ENCODE measurements around the gene YJEFN3. TPM values are rescaled to one million over a fixed set of nuclear protein-coding genes. Genes with fewer than 3 reads are reported as not detected.

YJEFN3 gene
- total RNA-seq, 1 donor from 2014 or later: 2.1 TPM

GRCh38 chr19:19498255-19498991, 30.3 kb upstream of the YJEFN3 start:
- TF ChIP-seq, protein P1, sequence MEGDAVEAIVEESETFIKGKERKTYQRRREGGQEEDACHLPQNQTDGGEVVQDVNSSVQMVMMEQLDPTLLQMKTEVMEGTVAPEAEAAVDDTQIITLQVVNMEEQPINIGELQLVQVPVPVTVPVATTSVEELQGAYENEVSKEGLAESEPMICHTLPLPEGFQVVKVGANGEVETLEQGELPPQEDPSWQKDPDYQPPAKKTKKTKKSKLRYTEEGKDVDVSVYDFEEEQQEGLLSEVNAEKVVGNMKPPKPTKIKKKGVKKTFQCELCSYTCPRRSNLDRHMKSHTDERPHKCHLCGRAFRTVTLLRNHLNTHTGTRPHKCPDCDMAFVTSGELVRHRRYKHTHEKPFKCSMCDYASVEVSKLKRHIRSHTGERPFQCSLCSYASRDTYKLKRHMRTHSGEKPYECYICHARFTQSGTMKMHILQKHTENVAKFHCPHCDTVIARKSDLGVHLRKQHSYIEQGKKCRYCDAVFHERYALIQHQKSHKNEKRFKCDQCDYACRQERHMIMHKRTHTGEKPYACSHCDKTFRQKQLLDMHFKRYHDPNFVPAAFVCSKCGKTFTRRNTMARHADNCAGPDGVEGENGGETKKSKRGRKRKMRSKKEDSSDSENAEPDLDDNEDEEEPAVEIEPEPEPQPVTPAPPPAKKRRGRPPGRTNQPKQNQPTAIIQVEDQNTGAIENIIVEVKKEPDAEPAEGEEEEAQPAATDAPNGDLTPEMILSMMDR (IDR thresholded peaks at IDR 0.05; ENCODE audit: insufficient read depth, low read length, poor library complexity, severe bottlenecking): no peak
- Histone ChIP-seq H3K4me3 (ENCODE audit: low read depth, low read length) (no peak overlapping the region), H3K27me3 (ENCODE audit: control insufficient read depth, insufficient read depth, low read length) (no peaks in the 10 kb centered on the region), H3K36me3 (ENCODE audit: control insufficient read depth, insufficient read depth, low read length) (peaks cover 4% of the 10 kb centered on the region)
- DNase-seq (ENCODE audit: low read depth): no peak

DNA sequence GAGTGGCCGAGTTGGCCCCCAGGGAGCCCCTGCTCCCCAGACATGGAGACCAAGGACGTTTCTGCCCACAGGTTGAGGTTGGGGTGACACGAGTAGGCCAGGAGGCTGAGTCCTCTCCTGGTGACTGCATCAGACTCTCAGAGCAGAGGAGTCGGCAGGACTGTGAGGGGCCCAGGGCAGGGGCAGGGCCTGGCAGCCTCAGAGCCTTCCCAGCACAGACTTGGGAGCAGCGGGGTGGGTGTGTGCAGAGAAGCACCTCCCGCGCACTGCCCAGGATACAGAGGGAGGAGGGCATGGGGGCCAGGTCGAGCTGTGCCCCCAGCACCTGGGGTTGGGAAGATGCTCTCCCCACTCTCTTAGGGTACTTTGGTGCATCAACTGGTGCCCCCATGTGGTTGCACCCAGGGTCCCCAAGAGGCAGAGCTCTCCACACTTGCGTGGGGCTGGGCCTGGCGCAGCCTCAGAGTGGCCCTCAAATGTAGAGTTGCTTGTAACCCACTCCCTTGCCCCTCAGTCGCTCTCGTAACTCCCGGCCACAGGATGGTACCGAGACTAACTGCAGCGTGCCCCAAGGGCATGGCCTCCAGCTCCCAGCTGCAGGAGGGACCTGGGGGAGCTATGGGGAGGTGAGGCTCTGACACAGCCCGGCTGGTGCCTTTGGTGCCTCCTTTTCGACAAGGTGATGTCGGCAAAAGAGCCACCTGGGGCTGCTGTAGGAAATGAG, 29.3 kb upstream of the YJEFN3 start:
- no peak for DNase-seq (ENCODE audit: low read depth)
- H3K4me3 ChIP-seq (ENCODE audit: low read depth, low read length): no peak overlapping the region
- H3K36me3 ChIP-seq (ENCODE audit: control insufficient read depth, insufficient read depth, low read length): peaks cover 2% of the 10 kb centered on the region
- H3K27me3 ChIP-seq (ENCODE audit: control insufficient read depth, insufficient read depth, low read length): no peaks in the 10 kb centered on the region
- TF ChIP-seq, protein P1 (IDR thresholded peaks at IDR 0.05; ENCODE audit: insufficient read depth, low read length, poor library complexity, severe bottlenecking): no peak

- Histone ChIP-seq H3K36me3 (ENCODE audit: control insufficient read depth, insufficient read depth, low read length) (no peaks in the 10 kb centered on the region), H3K4me3 (ENCODE audit: low read depth, low read length) (no peak overlapping the region), H3K27me3 (ENCODE audit: control insufficient read depth, insufficient read depth, low read length) (no peaks in the 10 kb centered on the region)
- no peak for DNase-seq (ENCODE audit: low read depth)
- TF ChIP-seq, protein P1 (IDR thresholded peaks at IDR 0.05; ENCODE audit: insufficient read depth, low read length, poor library complexity, severe bottlenecking): no peak
Observed at GRCh38 chr19:19500975-19501644, 27.6 kb upstream of the YJEFN3 start.

GRCh38 chr19:19501798-19502197, 26.9 kb upstream of the YJEFN3 start:
- TF ChIP-seq, protein P1 (IDR thresholded peaks at IDR 0.05; ENCODE audit: insufficient read depth, low read length, poor library complexity, severe bottlenecking): no peak
- Histone ChIP-seq H3K27me3 (ENCODE audit: control insufficient read depth, insufficient read depth, low read length) (no peaks in the 10 kb centered on the region), H3K36me3 (ENCODE audit: control insufficient read depth, insufficient read depth, low read length) (no peaks in the 10 kb centered on the region), H3K4me3 (ENCODE audit: low read depth, low read length) (no peak overlapping the region)
- DNase-seq (ENCODE audit: low read depth): no peak

DNA sequence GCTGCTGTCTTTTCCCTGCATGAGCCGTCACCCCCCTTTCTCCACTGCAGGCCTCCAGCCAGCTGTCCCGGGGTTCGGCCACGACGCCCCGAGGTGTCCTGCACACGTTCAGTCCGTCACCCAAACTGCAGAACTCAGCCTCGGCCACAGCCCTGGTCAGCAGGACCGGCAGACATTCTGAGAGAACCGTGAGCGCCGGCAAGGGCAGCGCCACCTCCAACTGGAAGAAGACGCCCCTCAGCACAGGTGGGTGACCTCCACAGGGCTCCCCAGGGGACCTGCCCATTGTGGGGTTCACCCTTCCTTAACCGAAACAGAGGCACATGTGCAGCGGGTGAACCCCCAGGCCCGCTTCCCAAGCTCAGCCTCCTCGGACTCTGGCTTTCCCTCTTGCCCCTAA, 26.4 kb upstream of the YJEFN3 start:
- no peak for DNase-seq (ENCODE audit: low read depth)
- H3K36me3 ChIP-seq (ENCODE audit: control insufficient read depth, insufficient read depth, low read length): no peaks in the 10 kb centered on the region
- H3K4me3 ChIP-seq (ENCODE audit: low read depth, low read length): no peak overlapping the region
- H3K27me3 ChIP-seq (ENCODE audit: control insufficient read depth, insufficient read depth, low read length): no peaks in the 10 kb centered on the region
- TF ChIP-seq, protein P1 (IDR thresholded peaks at IDR 0.05; ENCODE audit: insufficient read depth, low read length, poor library complexity, severe bottlenecking): no peak

All from kidney epithelial cell (primary cell).